Measurements from ENCODE around the gene PHOSPHO1. TPM values are rescaled to one million over a fixed set of nuclear protein-coding genes. Genes with fewer than 3 reads are reported as not detected.

The PHOSPHO1 gene, protein sequence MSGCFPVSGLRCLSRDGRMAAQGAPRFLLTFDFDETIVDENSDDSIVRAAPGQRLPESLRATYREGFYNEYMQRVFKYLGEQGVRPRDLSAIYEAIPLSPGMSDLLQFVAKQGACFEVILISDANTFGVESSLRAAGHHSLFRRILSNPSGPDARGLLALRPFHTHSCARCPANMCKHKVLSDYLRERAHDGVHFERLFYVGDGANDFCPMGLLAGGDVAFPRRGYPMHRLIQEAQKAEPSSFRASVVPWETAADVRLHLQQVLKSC
- 0.46 and 0.71 TPM in 2 replicates for total RNA-seq

DNA sequence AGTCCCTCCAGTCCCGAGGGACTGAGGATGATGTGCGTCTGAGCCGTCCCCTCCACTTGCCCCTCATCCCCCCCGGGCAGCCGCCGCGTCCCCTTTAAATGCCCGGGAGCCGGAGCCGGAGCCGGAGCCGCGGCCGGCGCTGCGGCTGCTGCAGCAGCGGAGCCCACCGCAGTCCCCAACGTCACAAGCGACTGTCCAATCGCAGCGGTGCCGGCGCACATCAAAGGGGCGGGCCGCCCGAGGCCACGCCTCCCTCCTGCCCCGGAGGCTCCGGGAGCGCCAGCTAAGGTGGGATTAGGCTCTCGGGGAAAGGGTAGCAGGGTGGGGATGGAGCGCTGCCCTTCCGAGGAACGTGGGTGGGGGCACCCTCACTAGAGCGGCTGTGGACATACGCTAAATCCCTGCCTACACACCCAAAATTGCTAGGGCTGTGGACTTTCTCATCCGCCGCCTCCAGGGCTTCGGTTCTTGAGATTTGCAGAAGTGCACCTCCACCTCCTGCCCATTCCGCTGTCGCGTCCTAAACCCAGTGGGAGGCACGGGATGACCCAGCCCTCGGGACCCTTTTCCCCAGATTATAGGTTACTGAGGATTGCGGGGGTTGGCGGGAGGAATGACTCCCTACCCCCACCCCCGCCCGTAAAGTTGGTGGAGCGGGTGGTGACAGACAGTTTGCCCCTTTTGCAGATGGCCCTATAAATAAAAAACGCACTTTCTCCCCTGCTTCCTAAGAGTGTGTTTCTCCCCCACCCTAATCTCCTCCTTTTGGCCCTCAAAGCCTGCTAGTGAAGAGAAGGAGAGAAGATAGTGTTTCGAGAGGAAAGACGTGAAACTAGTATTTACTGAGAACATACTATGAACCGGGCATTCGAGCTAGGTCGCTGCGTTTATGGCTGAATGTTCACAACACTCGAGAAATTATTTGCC, at the start of gene PHOSPHO1:
Gene PHOSPHO1, minus strand, starts transcription at position 152 of the 927 bp plus-strand sequence. CDS start 4,096 bp downstream, outside the sequence.

GRCh38 chr17:49210158-49211029, 20.2 kb downstream of the PHOSPHO1 start, which contains the start of the genes ABI3 and GNGT2:
Gene ABI3, plus strand, starts transcription at chr17:49210707. Its CDS starts 18 bp downstream, at chr17:49210725.
Gene GNGT2, minus strand, starts transcription at chr17:49210574. Its CDS starts 3,152 bp downstream, at chr17:49207422.

Other genes starting within 250 kb of the PHOSPHO1 start
- 0.14 and 1.1 TPM in 2 replicates for gene IGF2BP1, start 233.4 kb downstream of the PHOSPHO1 start, total RNA-seq
- gene B4GALNT2, start 98.0 kb downstream of the PHOSPHO1 start, total RNA-seq, result 0.18 and 3.6 TPM in 2 replicates
- 0.28 TPM in 1 of 2 replicates, not detected in the other for gene GNGT2, start 20.2 kb downstream of the PHOSPHO1 start, total RNA-seq
- 0.09 and 0.14 TPM in 2 replicates for gene ABI3, start 20.1 kb downstream of the PHOSPHO1 start, total RNA-seq
- 7.3 and 9.1 TPM in 2 replicates for gene ZNF652, start 131.5 kb upstream of the PHOSPHO1 start, total RNA-seq
- 138 and 139 TPM in 2 replicates for gene PHB1, start 184.1 kb upstream of the PHOSPHO1 start, total RNA-seq